DMS114 treated with DMSO at 0.1 percent for 48 hours (cell line): Measurements from ENCODE around the gene SRGAP3.

Experiments used
- DNase-seq: peaks from one replicate; lab custom pipeline; 2025; ENCODE audit not compliant: unreplicated experiment; lab: John Stamatoyannopoulos, UW

The SRGAP3 gene

GRCh38 chr3:8945890-8946600 lies 303.4 kb downstream of the SRGAP3 start:
- no peak for DNase-seq

- no peak for DNase-seq
These were observed 306.5 kb downstream of the SRGAP3 start for GRCh38 chr3:8942746-8943488.

GRCh38 chr3:8942115-8942514 lies 307.3 kb downstream of the SRGAP3 start:
- DNase-seq = no peak

GRCh38 chr3:8938021-8938420 lies 311.4 kb downstream of the SRGAP3 start:
- peak; percentile 24 for DNase-seq

- DNase-seq = no peak
These were observed 312.1 kb downstream of the SRGAP3 start for GRCh38 chr3:8937064-8938020.

GRCh38 chr3:8932507-8932906 lies 316.9 kb downstream of the SRGAP3 start:
- DNase-seq = no peak

GRCh38 chr3:8931342-8931741 lies 318.1 kb downstream of the SRGAP3 start:
- DNase-seq = no peak
